ENCODE data around the gene SRXN1. TPM values are rescaled to one million over a fixed set of nuclear protein-coding genes. Genes with fewer than 3 reads are reported as not detected.

SRXN1 gene
- total and polyA plus RNA-seq, 9 donors: 8.4 to 13.7 (median 10.6) TPM

- no peaks in the 10 kb centered on the region for H3K27me3 ChIP-seq (ENCODE audit: control insufficient read depth, insufficient read depth, low read length)
- WGBS (ENCODE audit: insufficient coverage): 50% methylated on average over 1 of the region's 2 CpGs
Measured at GRCh38 chr20:637559-637958, 15.4 kb downstream of the SRXN1 start.

GRCh38 chr20:635893-636338 is 17.1 kb downstream of the SRXN1 start:
- no peak for DNase-seq
- H3K4me1 ChIP-seq (ENCODE audit: control insufficient read depth, insufficient read depth, low read length): peaks cover 7% of the 10 kb centered on the region
- no peaks in the 10 kb centered on the region for H3K27me3 ChIP-seq (ENCODE audit: control insufficient read depth, insufficient read depth, low read length)
- H3K9me3 ChIP-seq (replicated peaks; ENCODE audit: control insufficient read depth, low read depth, low read length): no peaks in the 10 kb centered on the region
- no peak overlapping the region for H3K4me3 ChIP-seq (ENCODE audit: low read length)
- H3K36me3 ChIP-seq (ENCODE audit: control insufficient read depth, insufficient read depth, low read length): no peaks in the 10 kb centered on the region
- WGBS (ENCODE audit: insufficient coverage): 30% methylated on average over 2 of the region's 7 CpGs
- H3K27ac ChIP-seq (ENCODE audit: low read length): no peak overlapping the region

More at GRCh38 chr20:637559-637958, 15.4 kb downstream of the SRXN1 start:
- Histone ChIP-seq H3K27ac (ENCODE audit: low read length) (no peak overlapping the region), H3K36me3 (ENCODE audit: control insufficient read depth, insufficient read depth, low read length) (no peaks in the 10 kb centered on the region), H3K4me3 (ENCODE audit: low read length) (no peak overlapping the region), H3K9me3 (replicated peaks; ENCODE audit: control insufficient read depth, low read depth, low read length) (no peaks in the 10 kb centered on the region), H3K4me1 (ENCODE audit: control insufficient read depth, insufficient read depth, low read length) (peaks cover 7% of the 10 kb centered on the region)
- DNase-seq: no peak

GRCh38 chr20:635028-635892 is 17.7 kb downstream of the SRXN1 start:
- Histone ChIP-seq H3K4me3 (ENCODE audit: low read length) (no peak overlapping the region), H3K9me3 (replicated peaks; ENCODE audit: control insufficient read depth, low read depth, low read length) (no peaks in the 10 kb centered on the region), H3K27me3 (ENCODE audit: control insufficient read depth, insufficient read depth, low read length) (no peaks in the 10 kb centered on the region), H3K27ac (ENCODE audit: low read length) (no peak overlapping the region), H3K36me3 (ENCODE audit: control insufficient read depth, insufficient read depth, low read length) (no peaks in the 10 kb centered on the region), H3K4me1 (ENCODE audit: control insufficient read depth, insufficient read depth, low read length) (peaks cover 7% of the 10 kb centered on the region)
- WGBS (ENCODE audit: insufficient coverage): 40% methylated on average over 6 of the region's 9 CpGs
- no peak for DNase-seq

GRCh38 chr20:634148-634925 is 18.7 kb downstream of the SRXN1 start:
- WGBS (ENCODE audit: insufficient coverage): 58% methylated on average over 12 of the region's 14 CpGs
- Histone ChIP-seq H3K4me3 (ENCODE audit: low read length) (no peak overlapping the region), H3K27ac (ENCODE audit: low read length) (no peak overlapping the region), H3K9me3 (replicated peaks; ENCODE audit: control insufficient read depth, low read depth, low read length) (no peaks in the 10 kb centered on the region), H3K4me1 (ENCODE audit: control insufficient read depth, insufficient read depth, low read length) (peaks cover 7% of the 10 kb centered on the region), H3K36me3 (ENCODE audit: control insufficient read depth, insufficient read depth, low read length) (no peaks in the 10 kb centered on the region), H3K27me3 (ENCODE audit: control insufficient read depth, insufficient read depth, low read length) (no peaks in the 10 kb centered on the region)
- no peak for DNase-seq

GRCh38 chr20:631101-631500 is 21.9 kb downstream of the SRXN1 start:
- Histone ChIP-seq H3K4me1 (ENCODE audit: control insufficient read depth, insufficient read depth, low read length) (peaks cover 7% of the 10 kb centered on the region), H3K27ac (ENCODE audit: low read length) (no peak overlapping the region), H3K4me3 (ENCODE audit: low read length) (no peak overlapping the region), H3K27me3 (ENCODE audit: control insufficient read depth, insufficient read depth, low read length) (no peaks in the 10 kb centered on the region), H3K9me3 (replicated peaks; ENCODE audit: control insufficient read depth, low read depth, low read length) (no peaks in the 10 kb centered on the region), H3K36me3 (ENCODE audit: control insufficient read depth, insufficient read depth, low read length) (no peaks in the 10 kb centered on the region)
- no CpG with 5 or more reads among the region's 1 CpG for WGBS (ENCODE audit: insufficient coverage)
- no peak for DNase-seq

GRCh38 chr20:626579-626978 is 26.4 kb downstream of the SRXN1 start:
- Histone ChIP-seq H3K4me1 (ENCODE audit: control insufficient read depth, insufficient read depth, low read length) (no peaks in the 10 kb centered on the region), H3K4me3 (ENCODE audit: low read length) (no peak overlapping the region), H3K27ac (ENCODE audit: low read length) (no peak overlapping the region), H3K9me3 (replicated peaks; ENCODE audit: control insufficient read depth, low read depth, low read length) (no peaks in the 10 kb centered on the region), H3K36me3 (ENCODE audit: control insufficient read depth, insufficient read depth, low read length) (no peaks in the 10 kb centered on the region), H3K27me3 (ENCODE audit: control insufficient read depth, insufficient read depth, low read length) (no peaks in the 10 kb centered on the region)
- 70% methylated on average over 2 of the region's 2 CpGs for WGBS (ENCODE audit: insufficient coverage)
- DNase-seq: no peak

GRCh38 chr20:625360-625932 is 27.6 kb downstream of the SRXN1 start:
- H3K9me3 ChIP-seq (replicated peaks; ENCODE audit: control insufficient read depth, low read depth, low read length): no peaks in the 10 kb centered on the region
- H3K36me3 ChIP-seq (ENCODE audit: control insufficient read depth, insufficient read depth, low read length): no peaks in the 10 kb centered on the region
- H3K27ac ChIP-seq (ENCODE audit: low read length): no peak overlapping the region
- no peak overlapping the region for H3K4me3 ChIP-seq (ENCODE audit: low read length)
- WGBS (ENCODE audit: insufficient coverage): no CpG with 5 or more reads among the region's 4 CpGs
- no peak for DNase-seq
- H3K27me3 ChIP-seq (ENCODE audit: control insufficient read depth, insufficient read depth, low read length): no peaks in the 10 kb centered on the region
- peaks cover under 1% of the 10 kb centered on the region for H3K4me1 ChIP-seq (ENCODE audit: control insufficient read depth, insufficient read depth, low read length)

- WGBS (ENCODE audit: insufficient coverage): 33% methylated on average over 1 of the region's 4 CpGs
Measured at GRCh38 chr20:623704-624103, 29.3 kb downstream of the SRXN1 start.

GRCh38 chr20:623021-623420 is 30.0 kb downstream of the SRXN1 start:
- H3K4me3 ChIP-seq (ENCODE audit: low read length): no peak overlapping the region
- peaks cover 2% of the 10 kb centered on the region for H3K27me3 ChIP-seq (ENCODE audit: control insufficient read depth, insufficient read depth, low read length)
- 7% methylated on average over 4 of the region's 4 CpGs for WGBS (ENCODE audit: insufficient coverage)
- DNase-seq: no peak
- peaks cover 3% of the 10 kb centered on the region for H3K9me3 ChIP-seq (replicated peaks; ENCODE audit: control insufficient read depth, low read depth, low read length)
- no peaks in the 10 kb centered on the region for H3K36me3 ChIP-seq (ENCODE audit: control insufficient read depth, insufficient read depth, low read length)
- peaks cover 4% of the 10 kb centered on the region for H3K4me1 ChIP-seq (ENCODE audit: control insufficient read depth, insufficient read depth, low read length)
- no peak overlapping the region for H3K27ac ChIP-seq (ENCODE audit: low read length)

More at GRCh38 chr20:623704-624103, 29.3 kb downstream of the SRXN1 start:
- no peak for DNase-seq
- Histone ChIP-seq H3K4me1 (ENCODE audit: control insufficient read depth, insufficient read depth, low read length) (peaks cover 4% of the 10 kb centered on the region), H3K36me3 (ENCODE audit: control insufficient read depth, insufficient read depth, low read length) (no peaks in the 10 kb centered on the region), H3K4me3 (ENCODE audit: low read length) (no peak overlapping the region), H3K27ac (ENCODE audit: low read length) (no peak overlapping the region), H3K9me3 (replicated peaks; ENCODE audit: control insufficient read depth, low read depth, low read length) (no peaks in the 10 kb centered on the region), H3K27me3 (ENCODE audit: control insufficient read depth, insufficient read depth, low read length) (peaks cover 2% of the 10 kb centered on the region)

- no peaks in the 10 kb centered on the region for H3K36me3 ChIP-seq (ENCODE audit: control insufficient read depth, insufficient read depth, low read length)
- DNase-seq: no peak
- H3K27me3 ChIP-seq (ENCODE audit: control insufficient read depth, insufficient read depth, low read length): peaks cover 2% of the 10 kb centered on the region
- 66% methylated on average over 5 of the region's 7 CpGs for WGBS (ENCODE audit: insufficient coverage)
- H3K9me3 ChIP-seq (replicated peaks; ENCODE audit: control insufficient read depth, low read depth, low read length): peaks cover 6% of the 10 kb centered on the region
- H3K4me3 ChIP-seq (ENCODE audit: low read length): no peak overlapping the region
- H3K4me1 ChIP-seq (ENCODE audit: control insufficient read depth, insufficient read depth, low read length): peaks cover 4% of the 10 kb centered on the region
- H3K27ac ChIP-seq (ENCODE audit: low read length): no peak overlapping the region
Measured at GRCh38 chr20:622161-622560, 30.8 kb downstream of the SRXN1 start.

Measured in muscle of leg (tissue), 11 donors.